Hindlimb muscle (tissue), 1 donor: ENCODE results near the gene TPO. TPM values are rescaled to one million over a fixed set of nuclear protein-coding genes. Genes with fewer than 3 reads are reported as not detected.

Experiments
- DNase-seq: peaks from one replicate; pipeline ENCODE4 v3.0.0-alpha.2; 2013
- polyA plus RNA-seq: library from polyadenylated mRNA; unstranded; fragments of 120-200 nt; gene quantifications from one replicate; pipeline ENCODE4 v1.2.1, GENCODE V29; 2013; ENCODE audit not compliant: insufficient read length

The TPO gene
- polyA plus RNA-seq, 1 donor, result 0.25 TPM

- DNase-seq, result no peak
These were observed 38.2 kb downstream of the TPO start for GRCh38 chr2:1451422-1451821.

- DNase-seq, result no peak
These were observed 40.3 kb downstream of the TPO start for GRCh38 chr2:1453561-1453960.

- no peak for DNase-seq
These were observed 41.1 kb downstream of the TPO start for GRCh38 chr2:1454346-1454745.

GRCh38 chr2:1455466-1455865 lies 42.2 kb downstream of the TPO start:
- no peak for DNase-seq

- DNase-seq, result no peak
These were observed 45.2 kb downstream of the TPO start for GRCh38 chr2:1458432-1458831.

GRCh38 chr2:1459727-1460126 lies 46.5 kb downstream of the TPO start:
- DNase-seq, result no peak

GRCh38 chr2:1460851-1461418 lies 47.7 kb downstream of the TPO start:
- no peak for DNase-seq

- DNase-seq, result no peak
These were observed 48.5 kb downstream of the TPO start for GRCh38 chr2:1461507-1462390.

- no peak for DNase-seq
These were observed 49.7 kb downstream of the TPO start for GRCh38 chr2:1462994-1463393.

GRCh38 chr2:1472350-1472749 lies 59.1 kb downstream of the TPO start:
- DNase-seq, result no peak

- no peak for DNase-seq
These were observed 63.4 kb downstream of the TPO start for GRCh38 chr2:1476617-1477195.

- no peak for DNase-seq
These were observed 64.2 kb downstream of the TPO start for GRCh38 chr2:1477196-1478040.

GRCh38 chr2:1478311-1479305 lies 65.3 kb downstream of the TPO start:
- no peak for DNase-seq

- no peak for DNase-seq
These were observed 66.1 kb downstream of the TPO start for GRCh38 chr2:1479346-1479745.

GRCh38 chr2:1480671-1481076 lies 67.4 kb downstream of the TPO start:
- DNase-seq, result no peak

GRCh38 chr2:1481406-1482252 lies 68.4 kb downstream of the TPO start:
- no peak for DNase-seq

GRCh38 chr2:1482253-1482675 lies 69.0 kb downstream of the TPO start:
- no peak for DNase-seq

GRCh38 chr2:1482981-1483380 lies 69.7 kb downstream of the TPO start:
- no peak for DNase-seq

GRCh38 chr2:1483551-1483950 lies 70.3 kb downstream of the TPO start:
- no peak for DNase-seq

- no peak for DNase-seq
These were observed 71.0 kb downstream of the TPO start for GRCh38 chr2:1484131-1484884.
